ENCODE results near the gene IGFBP6. TPM values are rescaled to one million over a fixed set of nuclear protein-coding genes. Genes with fewer than 3 reads are reported as not detected.
A peak's percentile ranks its signal among the peaks of the same experiment; 100 is the strongest.

IGFBP6 gene
- total RNA-seq, 1 experiment from 2014 or later = 4.2 TPM

GRCh38 chr12:53078425-53079225 is 18.8 kb upstream of the IGFBP6 start:
- Histone ChIP-seq H3K18ac (ENCODE audit: insufficient read length, low read depth, low read length) (peak overlapping the region; percentile 28), H2AFZ (ENCODE audit: low read length) (no peak overlapping the region), H4K5ac (ENCODE audit: insufficient read length, low read depth, low read length) (no peak overlapping the region), H3K23me2 (ENCODE audit: insufficient read length, low read depth, low read length, poor library complexity, severe bottlenecking) (no peaks in the 10 kb centered on the region), H3K56ac (ENCODE audit: insufficient read length, low read depth, low read length) (no peak overlapping the region), H3K4me1 (ENCODE audit: insufficient read depth, low read length) (peaks cover 2% of the 10 kb centered on the region; the same call in 1 of the 2 replicates), H3T11ph (ENCODE audit: low read length) (no peak overlapping the region), H3K79me2 (ENCODE audit: insufficient read depth, low read length) (no peaks in the 10 kb centered on the region), H3K14ac (ENCODE audit: insufficient read depth, low read length) (no peak overlapping the region), H3K23ac (ENCODE audit: insufficient read length, low read depth, low read length) (no peak overlapping the region), H2BK5ac (ENCODE audit: insufficient read length, low read length) (no peak overlapping the region), H3K27ac (ENCODE audit: insufficient read length, low read depth, low read length) (no peak overlapping the region), H2AK5ac (ENCODE audit: insufficient read length, low read length) (no peak overlapping the region), H3K9me3 (ENCODE audit: control insufficient read depth, low read depth, low read length) (no peaks in the 10 kb centered on the region), H2BK15ac (ENCODE audit: low read depth, low read length) (no peak overlapping the region), H3K79me1 (ENCODE audit: insufficient read depth, low read depth, low read length, poor library complexity, severe bottlenecking) (no peaks in the 10 kb centered on the region), H2BK120ac (ENCODE audit: low read depth, low read length, poor library complexity, severe bottlenecking) (no peak overlapping the region), H4K20me1 (ENCODE audit: control insufficient read depth, insufficient read depth, insufficient read length) (no peaks in the 10 kb centered on the region), H4K8ac (replicated peaks; ENCODE audit: insufficient read length, low read depth, low read length) (no peak overlapping the region), H2BK12ac (ENCODE audit: insufficient read length, low read depth, low read length) (no peak overlapping the region), H3K9ac (ENCODE audit: extremely low read depth, insufficient read length, low read length) (no peak overlapping the region), H3K4ac (ENCODE audit: low read depth, low read length) (no peak overlapping the region), H2BK20ac (ENCODE audit: low read depth, low read length, poor library complexity, severe bottlenecking) (no peak overlapping the region), H4K91ac (ENCODE audit: insufficient read length, low read depth, low read length) (no peak overlapping the region), H3K4me2 (ENCODE audit: insufficient read depth, insufficient read length, low read length) (peak overlapping the region; percentile 46), H3K27me3 (ENCODE audit: insufficient read depth, low read length) (no peaks in the 10 kb centered on the region)
- peak overlapping the region; percentile 78 to 88 for H3K4me3 Mint-ChIP-seq
- TF ChIP-seq CTCF (conservative IDR thresholded peaks at IDR 0.05) = peak; percentile 19; the same call in 1 of the 3 replicates
- peaks cover 9 to 13% of the 10 kb centered on the region in 2 experiments for H3K4me1 Mint-ChIP-seq
- no peak for DNase-seq
- peaks cover 37% of the 10 kb centered on the region for H3K27me3 Mint-ChIP-seq (ENCODE audit: low read depth)
- peaks cover 10 to 31% (median 23%) of the 10 kb centered on the region in 3 experiments; a peak in 6 of 7 replicates for H3K36me3 Mint-ChIP-seq (ENCODE audit: insufficient read depth in 1 of 3, low read depth in 3 of 3)
- peak overlapping the region; percentile 10 to 35 (median 25); a peak in 2 of 7 replicates for H3K27ac Mint-ChIP-seq
- no peaks in the 10 kb centered on the region for H3K9me3 Mint-ChIP-seq
- no CpG with 5 or more reads among the region's 25 CpGs for WGBS (ENCODE audit: extremely low coverage, insufficient read length, low lambda C conversion rate)
